Measurements from ENCODE around the gene RHEB. TPM values are rescaled to one million over a fixed set of nuclear protein-coding genes. Genes with fewer than 3 reads are reported as not detected.

The RHEB gene
- total and polyA plus RNA-seq, 2 donors (not counting 3 experiments of a cell fraction or from before 2014, with no cell fraction given) = 59.4 to 108 TPM

GRCh38 chr7:151451156-151451555 lies 68.5 kb downstream of the RHEB start:
- no peak overlapping the region for H3K4me3 ChIP-seq (replicated peaks in 1 of 3; ENCODE audit: insufficient read depth in 1 of 3, low read depth in 1 of 3, low read length in 3 of 3)
- intact Hi-C loops (cut with micrococcal nuclease) = no loop called here
- no peaks in the 10 kb centered on the region for H3K36me3 ChIP-seq (ENCODE audit: control insufficient read depth in 2 of 2, extremely low read depth in 1 of 2, insufficient read depth in 2 of 2, low read length in 2 of 2)
- H3K27me3 ChIP-seq (ENCODE audit: control insufficient read depth in 2 of 2, insufficient read depth in 2 of 2, low read length in 2 of 2) = peaks cover 0 to 3% of the 10 kb centered on the region in 2 experiments
- dilution Hi-C loops (cut with MboI; ENCODE audit: extremely low pct_ligation_motif_present, low sequenced_read_pairs) = no loop called here
- H3K9me1 ChIP-seq (replicated peaks; ENCODE audit: control insufficient read depth, extremely low read depth, insufficient read depth, low read length) = no peaks in the 10 kb centered on the region
- no peaks in the 10 kb centered on the region for H3K4me1 ChIP-seq (ENCODE audit: control insufficient read depth, extremely low read depth, insufficient read depth, low read length)
- CTCF ChIA-PET = interaction anchor here (1.0 to 5.3 kb wide), 3 partner anchors 9 to 80 kb away, joined by 3 to 38 read pairs (median 3); no protein-coding TSS in a partner anchor
- no peak overlapping the region for H3K4me2 ChIP-seq (ENCODE audit: insufficient read depth, low read length)
- no peak for DNase-seq (ENCODE audit: low read depth, low spot score)
- H4K20me1 ChIP-seq (replicated peaks; ENCODE audit: control insufficient read depth, extremely low read depth, insufficient read depth, low read length) = no peaks in the 10 kb centered on the region
- H3K9ac ChIP-seq (replicated peaks; ENCODE audit: extremely low read depth, insufficient read depth, low read length) = no peak overlapping the region
- no peak overlapping the region for H2AFZ ChIP-seq (ENCODE audit: low read depth, low read length)
- H3K9me3 ChIP-seq (replicated peaks; ENCODE audit: control insufficient read depth, insufficient read depth, low read length) = no peaks in the 10 kb centered on the region
- no peaks in the 10 kb centered on the region for H3K79me2 ChIP-seq (ENCODE audit: control insufficient read depth, insufficient read depth, low read length)
- no peak overlapping the region for H3K27ac ChIP-seq (ENCODE audit: insufficient read depth, low read depth, low read length)
- POLR2A ChIA-PET = no interaction called here
- no peak for FAIRE-seq
- no peak for TF ChIP-seq FOS (IDR thresholded peaks at IDR 0.05; ENCODE audit: borderline replicate concordance, insufficient read depth, low read length)
- no TSS peak for BruUV-seq (replicated peaks)

DNA sequence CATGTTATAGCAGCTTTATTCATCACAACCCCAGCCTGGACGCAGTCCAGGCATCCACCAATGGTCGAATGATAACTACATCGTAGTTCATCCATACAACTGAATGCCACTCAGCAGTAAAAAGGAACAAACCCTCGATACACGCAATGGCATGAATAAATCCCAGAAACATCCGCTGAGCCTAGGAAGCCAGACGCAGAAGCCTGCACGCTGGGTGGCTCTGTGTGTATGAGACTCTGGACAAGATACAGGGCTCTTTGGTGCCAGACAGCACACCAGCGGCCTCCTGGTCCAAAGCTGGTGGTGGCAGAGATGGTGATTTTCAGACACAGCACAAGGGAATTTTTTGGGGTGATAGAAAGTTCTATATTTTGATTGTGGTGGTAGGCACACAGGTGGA lies 69.7 kb downstream of the RHEB start:
- no peaks in the 10 kb centered on the region for H3K9me3 ChIP-seq (replicated peaks; ENCODE audit: control insufficient read depth, insufficient read depth, low read length)
- BruUV-seq (replicated peaks) = no TSS peak
- no peak overlapping the region for H3K27ac ChIP-seq (ENCODE audit: insufficient read depth, low read depth, low read length)
- no peaks in the 10 kb centered on the region for H3K9me1 ChIP-seq (replicated peaks; ENCODE audit: control insufficient read depth, extremely low read depth, insufficient read depth, low read length)
- DNase-seq (ENCODE audit: low read depth, low spot score) (no peak), FAIRE-seq (no peak)
- no peak overlapping the region for H3K4me3 ChIP-seq (replicated peaks in 1 of 3; ENCODE audit: insufficient read depth in 1 of 3, low read depth in 1 of 3, low read length in 3 of 3)
- no peaks in the 10 kb centered on the region for H3K4me1 ChIP-seq (ENCODE audit: control insufficient read depth, extremely low read depth, insufficient read depth, low read length)
- dilution Hi-C loops (cut with MboI; ENCODE audit: extremely low pct_ligation_motif_present, low sequenced_read_pairs) (no loop called here), intact Hi-C loops (cut with micrococcal nuclease) (loop anchor here (2.0 kb wide), 1 partner anchor 69 kb away; the partner anchor contains the start of gene RHEB)
- CTCF ChIA-PET = interaction anchor here (2.4 to 5.3 kb wide), 6 partner anchors 11 to 134 kb away, joined by 10 to 96 read pairs (median 41); no protein-coding TSS in a partner anchor
- H3K27me3 ChIP-seq (ENCODE audit: control insufficient read depth in 2 of 2, insufficient read depth in 2 of 2, low read length in 2 of 2) = peaks cover 0 to 7% of the 10 kb centered on the region in 2 experiments
- TF ChIP-seq GATA2 (IDR thresholded peaks at IDR 0.05; ENCODE audit: insufficient read depth, insufficient read length, low read depth, low read length) = no peak
- TF ChIP-seq POLR2A (IDR thresholded peaks at IDR 0.05; ENCODE audit: low read depth, low read length) = no peak
- no peak for TF ChIP-seq JUN (IDR thresholded peaks at IDR 0.05; ENCODE audit: borderline replicate concordance, insufficient read depth, insufficient read length, low read depth)
- TF ChIP-seq, protein P1, sequence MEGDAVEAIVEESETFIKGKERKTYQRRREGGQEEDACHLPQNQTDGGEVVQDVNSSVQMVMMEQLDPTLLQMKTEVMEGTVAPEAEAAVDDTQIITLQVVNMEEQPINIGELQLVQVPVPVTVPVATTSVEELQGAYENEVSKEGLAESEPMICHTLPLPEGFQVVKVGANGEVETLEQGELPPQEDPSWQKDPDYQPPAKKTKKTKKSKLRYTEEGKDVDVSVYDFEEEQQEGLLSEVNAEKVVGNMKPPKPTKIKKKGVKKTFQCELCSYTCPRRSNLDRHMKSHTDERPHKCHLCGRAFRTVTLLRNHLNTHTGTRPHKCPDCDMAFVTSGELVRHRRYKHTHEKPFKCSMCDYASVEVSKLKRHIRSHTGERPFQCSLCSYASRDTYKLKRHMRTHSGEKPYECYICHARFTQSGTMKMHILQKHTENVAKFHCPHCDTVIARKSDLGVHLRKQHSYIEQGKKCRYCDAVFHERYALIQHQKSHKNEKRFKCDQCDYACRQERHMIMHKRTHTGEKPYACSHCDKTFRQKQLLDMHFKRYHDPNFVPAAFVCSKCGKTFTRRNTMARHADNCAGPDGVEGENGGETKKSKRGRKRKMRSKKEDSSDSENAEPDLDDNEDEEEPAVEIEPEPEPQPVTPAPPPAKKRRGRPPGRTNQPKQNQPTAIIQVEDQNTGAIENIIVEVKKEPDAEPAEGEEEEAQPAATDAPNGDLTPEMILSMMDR (IDR thresholded peaks at IDR 0.05; ENCODE audit: extremely low read depth in 1 of 2, insufficient read depth in 1 of 2, low read depth in 1 of 2, low read length in 2 of 2) = no peak
- TF ChIP-seq FOS (IDR thresholded peaks at IDR 0.05; ENCODE audit: borderline replicate concordance, insufficient read depth, low read length) = no peak
- TF ChIP-seq MYC (IDR thresholded peaks at IDR 0.05; ENCODE audit: low read depth, low read length) = no peak
- TF ChIP-seq EZH2 (IDR thresholded peaks at IDR 0.05; ENCODE audit: borderline replicate concordance, low read depth, low read length, severe bottlenecking) = no peak
- TF ChIP-seq MAX (IDR thresholded peaks at IDR 0.05; ENCODE audit: insufficient read depth, insufficient read length) = no peak
- TF ChIP-seq POLR2AphosphoS5 (IDR thresholded peaks at IDR 0.05; ENCODE audit: insufficient read depth, low read depth, low read length) = no peak
- no peaks in the 10 kb centered on the region for H3K79me2 ChIP-seq (ENCODE audit: control insufficient read depth, insufficient read depth, low read length)
- H3K36me3 ChIP-seq (ENCODE audit: control insufficient read depth in 2 of 2, extremely low read depth in 1 of 2, insufficient read depth in 2 of 2, low read length in 2 of 2) = no peaks in the 10 kb centered on the region
- H2AFZ ChIP-seq (ENCODE audit: low read depth, low read length) = no peak overlapping the region
- no peak overlapping the region for H3K4me2 ChIP-seq (ENCODE audit: insufficient read depth, low read length)
- POLR2A ChIA-PET = interaction anchor here (0.6 kb wide), 1 partner anchor 143 kb away, joined by 3 read pairs; no protein-coding TSS in a partner anchor
- no peaks in the 10 kb centered on the region for H4K20me1 ChIP-seq (replicated peaks; ENCODE audit: control insufficient read depth, extremely low read depth, insufficient read depth, low read length)
- H3K9ac ChIP-seq (replicated peaks; ENCODE audit: extremely low read depth, insufficient read depth, low read length) = no peak overlapping the region

Measured in endothelial cell of umbilical vein (primary cell).